ENCODE results near the gene LRIT1.

LRIT1 gene

GRCh38 chr10:84191106-84191505, 50.2 kb downstream of the LRIT1 start:
- DNase-seq: no peak

DNA sequence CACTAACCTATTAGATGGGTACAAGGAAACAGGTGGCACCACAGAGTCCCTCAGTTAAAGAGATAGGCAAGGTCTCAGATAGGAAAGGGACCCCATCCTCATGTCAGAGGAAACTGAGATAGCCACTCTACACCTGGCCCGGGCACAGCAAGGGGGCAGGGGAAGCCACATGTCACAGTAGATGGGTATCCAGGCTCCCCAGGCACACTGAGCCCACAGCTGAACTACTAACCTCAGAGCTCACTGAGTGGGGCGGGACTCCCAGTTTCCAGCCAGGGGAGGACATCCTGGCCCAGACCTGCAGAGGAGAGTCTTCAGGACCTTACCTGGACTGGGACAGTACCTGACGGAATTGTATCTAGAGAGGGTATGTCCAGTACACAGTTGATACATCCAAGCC, 50.7 kb downstream of the LRIT1 start:
- DNase-seq: no peak

- DNase-seq: no peak
Observed at GRCh38 chr10:84188815-84189214, 52.5 kb downstream of the LRIT1 start.

DNA sequence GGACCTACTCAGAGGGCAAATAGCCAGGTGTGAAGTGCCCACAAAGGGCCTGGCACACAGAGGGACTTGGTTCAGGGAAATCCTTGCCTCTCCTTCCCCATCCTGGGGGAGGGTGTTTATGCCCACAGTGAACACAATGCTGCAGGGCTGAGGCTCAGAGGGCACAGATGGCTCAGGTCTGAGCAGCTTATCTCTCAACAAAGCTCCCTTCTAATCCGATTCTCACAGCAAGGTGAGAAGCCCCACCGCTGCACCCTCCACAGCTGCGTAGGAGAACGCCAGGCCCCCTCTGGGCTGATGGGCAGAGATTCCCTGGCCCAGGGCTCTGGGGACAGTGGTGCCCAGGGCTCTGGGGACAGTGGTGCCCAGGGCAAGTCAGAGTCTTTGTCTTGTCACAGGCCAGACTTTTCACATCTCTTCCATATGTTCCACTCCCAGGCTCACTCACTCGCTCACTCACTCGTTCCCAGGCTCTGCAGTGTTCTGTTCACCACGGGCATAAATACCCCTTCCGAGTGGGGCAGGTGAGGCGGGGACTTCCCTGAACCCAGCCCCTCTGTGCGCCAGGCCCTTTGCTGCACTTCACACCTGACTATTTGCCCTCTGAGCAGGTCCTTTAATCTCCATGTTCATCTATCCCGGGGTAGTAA, 55.7 kb downstream of the LRIT1 start:
- DNase-seq: no peak

GRCh38 chr10:84184517-84184916, 56.8 kb downstream of the LRIT1 start:
- DNase-seq: no peak

DNA sequence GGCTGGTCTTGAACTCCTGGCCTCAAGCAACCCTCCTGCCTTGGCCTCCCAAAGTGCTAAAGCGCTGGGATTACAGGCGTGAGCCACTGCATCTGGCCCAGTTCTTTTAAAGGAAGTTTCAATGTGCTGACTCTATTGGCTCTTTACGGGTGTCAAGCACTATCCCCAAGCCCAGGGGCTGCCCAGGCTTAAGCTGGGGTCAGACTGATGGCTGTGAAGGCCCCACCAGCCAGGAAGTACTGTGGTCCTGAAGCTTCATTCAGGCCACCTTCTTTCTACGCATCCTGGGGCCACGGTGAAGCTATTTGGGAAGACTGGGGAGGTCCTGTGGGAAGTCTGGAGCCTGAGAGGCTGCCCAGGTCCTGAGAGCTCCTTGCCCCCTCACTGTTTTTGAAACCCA, 59.7 kb downstream of the LRIT1 start:
- no peak for DNase-seq
